IPS-15b (cell line): ENCODE results near the gene MSS51.

Experiments used
- H3K27me3 ChIP-seq: one replicate; pipeline ENCODE4 v1.6.1; 2013; ENCODE audit warnings: low read length; ENCODE audit not compliant: control insufficient read depth, insufficient read depth
- H3K36me3 ChIP-seq: one replicate; pipeline ENCODE4 v1.6.1; 2013; ENCODE audit warnings: low read length; ENCODE audit not compliant: control insufficient read depth, insufficient read depth
- H3K4me1 ChIP-seq: one replicate; pipeline ENCODE4 v1.6.1; 2013; ENCODE audit warnings: mild to moderate bottlenecking, low read length; ENCODE audit not compliant: control insufficient read depth, insufficient read depth
- H3K4me3 ChIP-seq: one replicate; pipeline ENCODE4 v1.5.1; 2013; ENCODE audit warnings: low read depth, low read length
- H3K9ac ChIP-seq: one replicate; pipeline ENCODE4 v1.6.1; 2013; ENCODE audit warnings: low read depth, mild to moderate bottlenecking, low read length
- H3K9me3 ChIP-seq: one replicate; pipeline ENCODE4 v1.6.1; 2013; ENCODE audit warnings: mild to moderate bottlenecking, low read length; ENCODE audit not compliant: control insufficient read depth, insufficient read depth

Gene MSS51

DNA sequence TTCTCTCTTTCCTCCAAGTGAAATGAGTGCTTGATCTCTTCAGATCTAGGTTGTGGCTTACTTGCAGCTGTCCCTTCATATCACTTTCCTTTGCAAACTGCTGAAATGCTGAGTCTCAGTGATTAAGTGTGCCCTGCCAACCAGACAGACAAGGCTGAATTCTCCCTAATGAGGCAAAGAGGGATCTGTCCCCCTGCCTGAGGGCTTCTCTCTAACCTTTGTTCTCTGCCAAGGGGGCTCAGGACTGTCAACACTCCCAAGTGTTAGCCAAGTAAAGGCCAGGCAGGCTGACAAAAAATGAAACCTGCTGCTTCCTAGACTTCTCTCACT is at the start of gene MSS51:
TSS of gene MSS51 (minus strand) at position 24 of the 330 bp plus-strand sequence. CDS start 5,277 bp downstream, outside the sequence.
- no peak within 1 kb of the TSS for H3K9ac ChIP-seq
- peaks cover 5% of the 10 kb centered on the region for H3K36me3 ChIP-seq
- H3K4me3 ChIP-seq: no peak within 1 kb of the TSS
- no peaks in the 10 kb centered on the region for H3K27me3 ChIP-seq
- H3K9me3 ChIP-seq: no peaks in the 10 kb centered on the region
- no peaks in the 10 kb centered on the region for H3K4me1 ChIP-seq

DNA sequence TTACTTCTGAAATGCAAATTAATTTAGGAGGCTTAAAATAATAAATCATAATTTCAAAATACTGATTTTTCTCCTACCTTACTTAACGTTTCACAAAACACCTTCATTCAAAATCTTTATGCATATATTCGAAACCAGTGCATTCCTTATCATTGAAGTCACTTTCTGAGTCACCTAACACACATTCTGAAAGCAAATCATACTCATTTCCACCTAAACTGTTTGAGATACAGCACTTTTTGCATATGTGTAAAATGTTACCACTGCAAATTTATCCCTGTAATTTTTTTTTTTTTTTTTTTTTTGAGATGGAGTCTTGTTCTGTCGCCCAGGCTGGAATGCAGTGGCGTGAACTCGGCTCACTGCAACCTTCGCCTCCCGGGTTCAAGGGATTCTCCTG is 46.8 kb upstream of the MSS51 start:
- no peak overlapping the region for H3K9ac ChIP-seq
- no peaks in the 10 kb centered on the region for H3K9me3 ChIP-seq
- H3K4me1 ChIP-seq: no peaks in the 10 kb centered on the region
- no peak overlapping the region for H3K4me3 ChIP-seq
- H3K27me3 ChIP-seq: no peaks in the 10 kb centered on the region
- H3K36me3 ChIP-seq: no peaks in the 10 kb centered on the region

DNA sequence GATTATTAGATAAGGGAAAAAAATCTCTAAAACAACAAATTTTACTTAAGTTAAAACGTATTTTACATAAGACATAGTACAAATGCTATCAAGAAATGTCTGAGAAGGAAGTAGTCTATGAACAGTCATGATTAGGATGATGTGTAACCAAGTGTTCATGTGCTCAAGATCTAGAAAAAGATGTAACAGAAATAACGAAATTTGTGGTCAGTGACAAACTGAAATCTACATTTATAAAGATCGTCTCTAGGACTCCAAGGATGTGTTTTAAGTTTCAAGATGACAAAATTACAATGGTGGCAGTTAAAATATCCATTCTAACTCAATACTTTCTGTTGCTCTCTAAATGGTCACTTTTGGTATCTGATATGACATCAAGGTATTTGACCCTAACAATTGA is 45.3 kb upstream of the MSS51 start:
- H3K9ac ChIP-seq: no peak overlapping the region
- no peaks in the 10 kb centered on the region for H3K4me1 ChIP-seq
- no peaks in the 10 kb centered on the region for H3K36me3 ChIP-seq
- H3K4me3 ChIP-seq: no peak overlapping the region
- H3K27me3 ChIP-seq: no peaks in the 10 kb centered on the region
- H3K9me3 ChIP-seq: no peaks in the 10 kb centered on the region

DNA sequence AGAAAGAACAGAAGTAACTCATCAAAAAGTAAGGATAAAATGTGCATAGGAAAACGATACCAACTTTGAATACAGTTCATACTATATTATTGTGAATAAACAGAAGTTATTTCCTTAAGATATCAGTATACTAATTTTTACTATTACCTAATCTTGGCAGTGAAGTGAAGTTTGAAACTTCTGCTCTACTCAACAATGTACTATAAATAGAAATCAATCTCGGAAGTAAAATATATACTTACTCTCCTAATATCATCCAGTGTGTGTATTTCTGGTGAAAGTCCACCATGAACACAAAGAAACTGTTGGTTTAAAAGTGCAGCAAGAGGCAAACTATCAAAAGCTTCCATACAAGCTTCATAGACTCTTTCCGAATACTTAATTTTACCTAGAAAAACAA is 37.9 kb upstream of the MSS51 start:
- no peak overlapping the region for H3K9ac ChIP-seq
- no peak overlapping the region for H3K4me3 ChIP-seq
- H3K36me3 ChIP-seq: no peaks in the 10 kb centered on the region
- no peaks in the 10 kb centered on the region for H3K4me1 ChIP-seq
- H3K9me3 ChIP-seq: no peaks in the 10 kb centered on the region
- no peaks in the 10 kb centered on the region for H3K27me3 ChIP-seq

DNA sequence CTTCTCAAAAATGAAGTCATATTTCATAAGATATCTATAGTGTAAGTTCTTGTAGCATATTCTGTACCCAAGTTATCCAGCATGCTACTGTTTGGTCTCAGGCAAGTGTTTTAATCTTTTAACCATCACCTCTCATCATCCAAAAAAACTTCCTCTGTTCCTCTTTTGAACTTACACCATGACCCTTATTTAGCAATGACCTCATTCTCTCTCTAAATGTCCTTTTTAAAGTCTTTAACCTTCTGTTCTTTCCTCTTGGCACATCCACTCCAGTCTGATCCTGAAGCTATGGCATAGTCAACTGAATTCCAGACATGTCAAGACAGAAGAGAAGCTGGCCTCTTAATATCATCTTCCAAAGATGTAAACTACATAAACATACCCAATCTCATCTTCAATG is 36.2 kb upstream of the MSS51 start:
- Histone ChIP-seq H3K36me3 (no peaks in the 10 kb centered on the region), H3K4me3 (no peak overlapping the region), H3K27me3 (no peaks in the 10 kb centered on the region), H3K4me1 (no peaks in the 10 kb centered on the region), H3K9me3 (no peaks in the 10 kb centered on the region), H3K9ac (no peak overlapping the region)

DNA sequence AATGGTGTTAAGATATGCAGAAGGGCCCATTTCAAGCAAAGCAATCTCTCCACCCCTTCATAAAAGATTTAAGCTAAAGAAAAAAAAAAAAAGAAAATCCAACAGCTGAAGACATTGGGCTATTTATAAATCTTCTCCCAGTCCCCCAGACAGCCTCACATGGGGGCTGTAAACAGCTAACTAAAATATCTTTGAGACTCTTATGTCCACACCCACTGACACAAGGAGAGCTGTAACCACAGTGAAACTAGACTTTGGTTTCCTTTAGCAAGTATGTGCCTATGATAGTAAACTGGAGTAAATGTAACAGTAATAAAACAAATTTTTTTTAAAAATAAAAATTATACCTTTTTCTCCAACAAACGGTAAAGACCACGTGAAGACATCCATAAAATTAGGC is 33.8 kb upstream of the MSS51 start:
- H3K27me3 ChIP-seq: no peaks in the 10 kb centered on the region
- no peak overlapping the region for H3K9ac ChIP-seq
- no peaks in the 10 kb centered on the region for H3K4me1 ChIP-seq
- no peaks in the 10 kb centered on the region for H3K36me3 ChIP-seq
- H3K4me3 ChIP-seq: no peak overlapping the region
- H3K9me3 ChIP-seq: no peaks in the 10 kb centered on the region

DNA sequence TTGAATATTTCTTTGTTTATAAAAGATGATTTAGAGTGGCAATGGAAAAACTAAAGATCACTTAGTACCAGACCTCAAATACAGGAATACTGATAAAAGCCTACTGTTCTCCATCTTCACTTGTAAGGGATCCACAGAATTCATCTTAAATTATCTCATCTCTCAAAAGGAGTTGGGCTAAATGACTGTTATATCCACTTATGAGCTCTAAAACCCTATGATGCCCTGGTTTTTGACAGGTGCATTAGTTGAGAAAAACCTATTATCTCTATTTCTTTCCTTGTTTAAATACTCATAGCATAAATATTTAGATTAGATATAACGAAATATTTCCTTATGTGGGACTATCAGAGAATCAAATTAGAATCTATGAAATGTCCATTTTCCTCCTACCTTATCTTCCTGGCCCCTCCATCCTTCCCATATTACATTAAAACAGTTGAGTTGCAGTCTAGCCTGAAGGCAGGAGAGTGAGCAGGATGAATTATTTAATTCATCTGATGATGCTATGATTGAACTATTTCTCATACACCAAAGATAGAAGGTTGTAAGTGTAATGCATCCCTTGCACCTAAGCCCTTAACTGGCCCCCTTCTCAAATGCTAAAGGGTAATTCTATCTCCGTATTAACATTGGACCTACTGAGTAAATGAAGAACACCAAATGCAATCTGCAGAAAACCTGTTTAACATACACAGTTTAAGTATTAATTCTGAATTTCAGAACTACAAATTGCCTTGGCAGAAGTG is 32.8 kb upstream of the MSS51 start:
- Histone ChIP-seq H3K27me3 (no peaks in the 10 kb centered on the region), H3K4me1 (no peaks in the 10 kb centered on the region), H3K9ac (no peak overlapping the region), H3K9me3 (no peaks in the 10 kb centered on the region), H3K4me3 (no peak overlapping the region), H3K36me3 (no peaks in the 10 kb centered on the region)

DNA sequence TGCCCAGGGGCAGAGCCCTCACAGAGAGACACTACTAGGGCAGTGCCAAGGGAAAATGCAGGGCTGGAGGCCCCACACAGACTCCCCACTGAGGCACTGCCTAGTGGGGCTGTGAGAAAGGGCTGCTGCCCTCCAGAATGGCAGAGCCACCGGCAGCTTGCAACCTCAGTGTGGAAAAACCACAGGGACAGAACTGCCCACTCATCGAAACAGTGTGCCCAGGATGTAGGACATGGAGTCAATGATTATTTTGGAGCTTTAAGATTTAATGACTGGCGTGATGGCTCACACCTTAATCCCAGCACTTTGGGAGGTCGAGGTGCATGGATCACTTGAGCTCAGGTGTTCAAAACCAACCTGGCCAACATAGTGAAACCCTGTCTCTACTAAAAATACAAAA is 27.5 kb upstream of the MSS51 start:
- no peaks in the 10 kb centered on the region for H3K36me3 ChIP-seq
- H3K9me3 ChIP-seq: no peaks in the 10 kb centered on the region
- H3K4me1 ChIP-seq: no peaks in the 10 kb centered on the region
- no peak overlapping the region for H3K9ac ChIP-seq
- no peak overlapping the region for H3K4me3 ChIP-seq
- no peaks in the 10 kb centered on the region for H3K27me3 ChIP-seq

DNA sequence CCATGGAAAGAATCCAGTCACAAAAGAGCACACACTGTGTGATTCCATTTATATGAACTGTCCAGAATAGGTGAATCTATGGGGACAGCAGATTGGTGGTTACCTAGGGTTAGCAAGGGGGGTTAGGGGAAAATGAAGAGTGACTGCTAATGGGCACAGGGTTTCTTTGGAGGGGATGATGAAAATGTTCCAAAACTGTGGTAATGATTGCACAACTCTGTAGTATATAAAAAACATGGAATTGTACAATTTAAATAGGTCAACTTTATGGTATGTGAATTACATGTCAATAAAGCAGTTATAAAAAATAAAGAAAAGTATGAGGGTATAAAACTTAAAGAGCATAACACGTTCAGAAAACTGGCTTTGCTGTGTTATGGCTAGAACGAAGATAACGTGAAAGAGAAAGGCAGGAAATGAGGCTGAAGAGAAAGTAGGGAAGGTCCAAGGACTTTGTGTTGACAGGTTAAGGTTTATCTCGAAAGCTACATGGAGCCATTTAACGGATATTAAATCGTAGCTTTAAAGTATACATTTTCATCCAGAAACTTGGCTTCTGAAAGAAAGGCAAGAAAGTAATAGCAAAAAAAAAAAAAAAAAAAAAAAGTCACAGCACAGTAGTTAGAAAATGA is 26.4 kb upstream of the MSS51 start:
- H3K4me3 ChIP-seq: no peak overlapping the region
- H3K9ac ChIP-seq: no peak overlapping the region
- no peaks in the 10 kb centered on the region for H3K36me3 ChIP-seq
- no peaks in the 10 kb centered on the region for H3K9me3 ChIP-seq
- no peaks in the 10 kb centered on the region for H3K4me1 ChIP-seq
- no peaks in the 10 kb centered on the region for H3K27me3 ChIP-seq

DNA sequence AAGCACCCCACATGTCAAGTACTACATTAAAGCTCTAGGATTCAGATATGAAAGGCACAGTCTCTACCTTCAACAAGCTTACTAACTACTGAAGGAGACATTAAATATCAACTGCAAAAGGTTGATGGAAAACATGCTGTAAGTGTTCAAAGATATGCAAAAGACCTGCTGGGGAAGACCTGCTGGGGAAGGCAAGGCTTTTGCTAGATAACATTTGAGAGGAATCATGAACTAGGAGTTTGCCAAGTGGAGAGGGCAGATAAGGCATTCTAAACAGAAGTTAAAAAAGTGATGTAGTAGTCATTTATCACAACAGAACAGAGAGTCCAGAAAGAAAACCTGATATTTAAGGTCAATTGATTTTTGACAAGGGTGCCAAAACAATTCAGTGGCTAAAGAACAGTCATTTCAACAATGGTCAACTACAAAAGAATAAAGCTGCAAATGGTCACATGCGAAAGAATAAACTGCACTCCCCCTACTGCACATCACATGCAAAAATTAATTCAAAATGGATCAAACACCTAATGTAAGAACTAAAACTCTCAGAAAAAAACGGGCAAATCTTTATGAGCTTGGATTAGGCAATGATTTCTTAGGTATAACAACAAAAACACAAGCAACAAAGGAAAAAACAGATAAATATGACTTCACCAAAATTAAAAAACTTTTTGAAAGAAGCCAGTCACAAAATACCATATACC is 23.0 kb upstream of the MSS51 start:
- Histone ChIP-seq H3K27me3 (no peaks in the 10 kb centered on the region), H3K36me3 (no peaks in the 10 kb centered on the region), H3K9ac (no peak overlapping the region), H3K4me3 (no peak overlapping the region), H3K9me3 (no peaks in the 10 kb centered on the region), H3K4me1 (no peaks in the 10 kb centered on the region)

DNA sequence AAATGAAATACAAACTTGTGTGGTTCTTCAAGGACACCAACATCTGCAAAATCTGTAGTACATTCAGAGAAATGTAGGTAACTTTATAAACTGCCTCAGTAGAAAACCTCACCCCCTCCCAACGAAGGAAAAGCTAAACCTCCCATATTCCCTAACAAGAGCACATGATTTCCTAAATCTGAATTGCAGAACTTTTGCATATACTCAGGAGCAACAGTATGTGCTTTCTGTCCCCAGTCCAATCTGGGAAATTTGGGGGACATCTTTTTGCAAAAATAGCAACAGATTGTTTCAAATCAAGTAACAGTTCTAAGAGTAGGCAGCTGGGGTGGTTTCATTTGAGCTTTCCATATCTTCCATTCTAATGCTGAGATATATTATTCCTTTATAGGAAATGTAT is 15.8 kb upstream of the MSS51 start:
- Histone ChIP-seq H3K36me3 (no peaks in the 10 kb centered on the region), H3K4me1 (no peaks in the 10 kb centered on the region), H3K9ac (no peak overlapping the region), H3K27me3 (no peaks in the 10 kb centered on the region), H3K4me3 (no peak overlapping the region), H3K9me3 (no peaks in the 10 kb centered on the region)

DNA sequence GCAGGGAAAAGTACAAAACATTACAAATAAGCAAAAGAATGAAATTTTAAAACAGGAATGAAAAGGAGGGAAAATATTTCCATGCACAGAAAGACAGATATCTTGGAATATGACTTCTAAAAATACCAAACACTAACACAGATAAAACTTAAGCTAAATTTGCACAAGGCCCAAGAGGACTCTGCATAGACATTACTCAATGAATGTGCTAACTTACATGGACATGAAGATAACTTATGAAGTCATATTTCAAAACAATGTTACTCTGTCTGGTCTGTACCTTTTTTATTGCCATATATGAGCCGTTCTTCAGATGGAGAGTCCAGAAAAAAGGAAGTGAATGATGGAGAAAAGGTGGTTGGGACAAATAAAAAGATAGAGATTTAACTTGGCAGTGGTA is 15.0 kb upstream of the MSS51 start:
- Histone ChIP-seq H3K9me3 (no peaks in the 10 kb centered on the region), H3K27me3 (no peaks in the 10 kb centered on the region), H3K4me1 (no peaks in the 10 kb centered on the region)

More for the DNA sequence above, 15.0 kb upstream of the MSS51 start:
- no peak overlapping the region for H3K4me3 ChIP-seq
- H3K36me3 ChIP-seq: no peaks in the 10 kb centered on the region
- H3K9ac ChIP-seq: no peak overlapping the region
